H9 (cell line): Measurements from ENCODE around the gene CACNA1F. TPM values are rescaled to one million over a fixed set of nuclear protein-coding genes. Genes with fewer than 3 reads are reported as not detected.

Experiments
- DNase-seq: peaks from one replicate; pipeline ENCODE4 v3.0.0-alpha.2; 2017
- H2AFZ ChIP-seq: one replicate; pipeline ENCODE4 v1.6.1; 2013; ENCODE audit warnings: mild to moderate bottlenecking, low read length, control low read depth, moderate library complexity
- H2AK5ac ChIP-seq: 2 replicates; pipeline ENCODE4 v1.6.1; 2013; ENCODE audit warnings: low read length, control low read depth, mixed read lengths; ENCODE audit not compliant: insufficient read length
- H2BK120ac ChIP-seq: one replicate; pipeline ENCODE4 v1.6.1; 2013; ENCODE audit warnings: low read depth, mild to moderate bottlenecking, low read length, control low read depth, inconsistent platforms; ENCODE audit not compliant: poor library complexity, severe bottlenecking
- H2BK12ac ChIP-seq: 2 replicates; pipeline ENCODE4 v1.6.1; 2013; ENCODE audit warnings: low read length, control low read depth, mixed read lengths, low read depth; ENCODE audit not compliant: insufficient read length
- H2BK15ac ChIP-seq: 2 replicates; pipeline ENCODE4 v1.6.1; 2013; ENCODE audit warnings: low read depth, low read length, control low read depth
- H2BK20ac ChIP-seq: one replicate; pipeline ENCODE4 v1.6.1; 2013; ENCODE audit warnings: low read depth, mild to moderate bottlenecking, low read length, control low read depth, inconsistent platforms; ENCODE audit not compliant: poor library complexity, severe bottlenecking
- H2BK5ac ChIP-seq: 2 replicates; pipeline ENCODE4 v1.6.1; 2013; ENCODE audit warnings: low read length, control low read depth, mixed read lengths; ENCODE audit not compliant: insufficient read length
- H3K14ac ChIP-seq: 2 replicates; pipeline ENCODE4 v1.6.1; 2013; ENCODE audit warnings: low read length, control low read depth; ENCODE audit not compliant: insufficient read depth
- H3K18ac ChIP-seq: 2 replicates; pipeline ENCODE4 v1.6.1; 2013; ENCODE audit warnings: low read depth, mild to moderate bottlenecking, mixed read lengths, low read length, control low read depth; ENCODE audit not compliant: insufficient read length
- H3K23ac ChIP-seq: 2 replicates; pipeline ENCODE4 v1.6.1; 2013; ENCODE audit warnings: low read length, control low read depth, mixed read lengths, low read depth; ENCODE audit not compliant: insufficient read length
- H3K23me2 ChIP-seq: 2 replicates; pipeline ENCODE4 v1.6.1; 2013; ENCODE audit warnings: low read depth, mild to moderate bottlenecking, mixed read lengths, low read length, control low read depth; ENCODE audit not compliant: insufficient read length, poor library complexity, severe bottlenecking
- H3K27ac ChIP-seq: 2 replicates; pipeline ENCODE4 v1.5.1; 2013; ENCODE audit warnings: low read length, control low read depth, mixed read lengths, low read depth; ENCODE audit not compliant: insufficient read length
- H3K27me3 ChIP-seq: 2 replicates; pipeline ENCODE4 v1.6.1; 2013; ENCODE audit warnings: low read length, control low read depth, inconsistent platforms; ENCODE audit not compliant: insufficient read depth
- H3K4ac ChIP-seq: 2 replicates; pipeline ENCODE4 v1.6.1; 2013; ENCODE audit warnings: low read depth, mild to moderate bottlenecking, control low read depth, inconsistent platforms, low read length, moderate library complexity
- H3K4me1 ChIP-seq: 2 replicates; pipeline ENCODE4 v1.6.1; 2013; ENCODE audit warnings: low read length, control low read depth, inconsistent platforms; ENCODE audit not compliant: insufficient read depth
- H3K4me2 ChIP-seq: 2 replicates; pipeline ENCODE4 v1.6.1; 2013; ENCODE audit warnings: low read length, control low read depth, mixed read lengths; ENCODE audit not compliant: insufficient read length, insufficient read depth
- H3K56ac ChIP-seq: 2 replicates; pipeline ENCODE4 v1.6.1; 2013; ENCODE audit warnings: low read depth, mild to moderate bottlenecking, mixed read lengths, low read length, control low read depth; ENCODE audit not compliant: insufficient read length
- H3K79me1 ChIP-seq: 2 replicates; pipeline ENCODE4 v1.6.1; 2013; ENCODE audit warnings: low read depth, mild to moderate bottlenecking, moderate library complexity, low read length, control low read depth, inconsistent platforms; ENCODE audit not compliant: insufficient read depth, poor library complexity, severe bottlenecking
- H3K79me2 ChIP-seq: 2 replicates; pipeline ENCODE4 v1.6.1; 2013; ENCODE audit warnings: low read length, control low read depth, inconsistent platforms; ENCODE audit not compliant: insufficient read depth
- H3K9ac ChIP-seq: 2 replicates; pipeline ENCODE4 v1.6.1; 2013; ENCODE audit warnings: low read length, control low read depth, mixed read lengths; ENCODE audit not compliant: insufficient read length; ENCODE audit errors: extremely low read depth
- H3K9me3 ChIP-seq: one replicate; pipeline ENCODE4 v1.6.1; 2013; ENCODE audit warnings: low read depth, low read length, inconsistent platforms; ENCODE audit not compliant: control insufficient read depth
- H3T11ph ChIP-seq: one replicate; pipeline ENCODE4 v1.6.1; 2013; ENCODE audit warnings: mild to moderate bottlenecking, low read length, control low read depth, inconsistent platforms
- H4K20me1 ChIP-seq: one replicate; pipeline ENCODE4 v1.6.1; 2013; ENCODE audit not compliant: control insufficient read depth, insufficient read length, insufficient read depth
- H4K5ac ChIP-seq: 2 replicates; pipeline ENCODE4 v1.6.1; 2013; ENCODE audit warnings: low read depth, mild to moderate bottlenecking, mixed read lengths, low read length, control low read depth; ENCODE audit not compliant: insufficient read length
- H4K8ac ChIP-seq: replicated peaks from 2 replicates; pipeline ENCODE4 v1.6.1; 2013; ENCODE audit warnings: low read length, control low read depth, mixed read lengths, low read depth; ENCODE audit not compliant: insufficient read length
- H4K91ac ChIP-seq: 2 replicates; pipeline ENCODE4 v1.6.1; 2013; ENCODE audit warnings: low read depth, mild to moderate bottlenecking, moderate library complexity, mixed read lengths, low read length, control low read depth; ENCODE audit not compliant: insufficient read length
- H3K27ac Mint-ChIP-seq, 3 experiments: 2 replicates in 2 of 3; 3 replicates in 1 of 3; pipeline ENCODE4 v1.8.0; 2020 to 2021; ENCODE audit warnings: mixed read lengths in 3 of 3, mild to moderate bottlenecking in 1 of 3, moderate library complexity in 1 of 3
- H3K27me3 Mint-ChIP-seq: 2 replicates; pipeline ENCODE4 v1.8.0; 2021; ENCODE audit warnings: low read depth, mild to moderate bottlenecking, moderate library complexity, mixed read lengths
- H3K36me3 Mint-ChIP-seq, 3 experiments: 2 replicates in 2 of 3; 3 replicates in 1 of 3; pipeline ENCODE4 v1.8.0; 2020 to 2021; ENCODE audit warnings: low read depth in 3 of 3, mixed read lengths in 3 of 3; ENCODE audit not compliant: insufficient read depth in 1 of 3
- H3K4me1 Mint-ChIP-seq, 2 experiments: 2 replicates each; pipeline ENCODE4 v1.8.0; 2020; ENCODE audit warnings: mixed read lengths in 2 of 2
- H3K4me3 Mint-ChIP-seq, 2 experiments: 2 replicates in 1 of 2; 3 replicates in 1 of 2; pipeline ENCODE4 v1.8.0; 2020 to 2021; ENCODE audit warnings: mild to moderate bottlenecking in 2 of 2, mixed read lengths in 2 of 2, moderate library complexity in 1 of 2
- H3K9me3 Mint-ChIP-seq, 2 experiments: 2 replicates in 1 of 2; 3 replicates in 1 of 2; pipeline ENCODE4 v1.8.0; 2020; ENCODE audit warnings: mild to moderate bottlenecking in 2 of 2, mixed read lengths in 2 of 2, moderate library complexity in 1 of 2
- WGBS: extraction: QIAGEN DNeasy Blood & Tissue Kit; methylation state at CpG from one replicate; pipeline ENCODE4 v1.1.7; 2013; ENCODE audit warnings: missing lambda C conversion rate, low lambda C conversion rate, mixed read lengths; ENCODE audit not compliant: insufficient read length; ENCODE audit errors: extremely low coverage; 5-methylcytosine and 5-hydroxymethylcytosine counted together
- total RNA-seq: library from RNA; stranded (reverse); gene quantifications from 2 replicates; pipeline ENCODE4 v1.2.1, GENCODE V29; 2021
- TF ChIP-seq, protein P1 (sequence below): fragments of 200-600 bp; sonication (generic); conservative IDR thresholded peaks from 3 replicates; pipeline ENCODE4 v1.8.0; 2021; ENCODE audit warnings: antibody characterized with exemption, mild to moderate bottlenecking

Gene CACNA1F
- total RNA-seq, 1 experiment from 2014 or later: 1.4 TPM

GRCh38 chrX:49212209-49212608 lies 20.9 kb downstream of the CACNA1F start:
- Histone ChIP-seq H2AFZ (no peak overlapping the region), H3K27me3 (no peaks in the 10 kb centered on the region), H3T11ph (no peak overlapping the region), H2BK12ac (no peak overlapping the region), H2AK5ac (no peak overlapping the region), H3K23ac (no peak overlapping the region), H3K79me1 (no peaks in the 10 kb centered on the region), H4K91ac (no peak overlapping the region), H3K4me1 (no peaks in the 10 kb centered on the region), H4K5ac (no peak overlapping the region), H2BK120ac (no peak overlapping the region), H3K4me2 (no peak overlapping the region), H3K18ac (no peak overlapping the region), H2BK5ac (no peak overlapping the region), H4K20me1 (no peaks in the 10 kb centered on the region), H3K9me3 (peaks cover 40% of the 10 kb centered on the region), H3K27ac (no peak overlapping the region), H2BK15ac (no peak overlapping the region), H3K9ac (no peak overlapping the region), H4K8ac (no peak overlapping the region), H3K23me2 (no peaks in the 10 kb centered on the region), H3K4ac (no peak overlapping the region), H3K56ac (no peak overlapping the region), H3K14ac (no peak overlapping the region), H2BK20ac (no peak overlapping the region), H3K79me2 (no peaks in the 10 kb centered on the region)
- TF ChIP-seq, protein P1, sequence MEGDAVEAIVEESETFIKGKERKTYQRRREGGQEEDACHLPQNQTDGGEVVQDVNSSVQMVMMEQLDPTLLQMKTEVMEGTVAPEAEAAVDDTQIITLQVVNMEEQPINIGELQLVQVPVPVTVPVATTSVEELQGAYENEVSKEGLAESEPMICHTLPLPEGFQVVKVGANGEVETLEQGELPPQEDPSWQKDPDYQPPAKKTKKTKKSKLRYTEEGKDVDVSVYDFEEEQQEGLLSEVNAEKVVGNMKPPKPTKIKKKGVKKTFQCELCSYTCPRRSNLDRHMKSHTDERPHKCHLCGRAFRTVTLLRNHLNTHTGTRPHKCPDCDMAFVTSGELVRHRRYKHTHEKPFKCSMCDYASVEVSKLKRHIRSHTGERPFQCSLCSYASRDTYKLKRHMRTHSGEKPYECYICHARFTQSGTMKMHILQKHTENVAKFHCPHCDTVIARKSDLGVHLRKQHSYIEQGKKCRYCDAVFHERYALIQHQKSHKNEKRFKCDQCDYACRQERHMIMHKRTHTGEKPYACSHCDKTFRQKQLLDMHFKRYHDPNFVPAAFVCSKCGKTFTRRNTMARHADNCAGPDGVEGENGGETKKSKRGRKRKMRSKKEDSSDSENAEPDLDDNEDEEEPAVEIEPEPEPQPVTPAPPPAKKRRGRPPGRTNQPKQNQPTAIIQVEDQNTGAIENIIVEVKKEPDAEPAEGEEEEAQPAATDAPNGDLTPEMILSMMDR: no peak
- Mint-ChIP-seq H3K4me1 (peaks cover 0 to 8% of the 10 kb centered on the region in 2 experiments; a peak in 2 of 4 replicates), H3K36me3 (peaks cover 0 to 9% (median 7%) of the 10 kb centered on the region in 3 experiments; a peak in 2 of 7 replicates), H3K9me3 (peaks cover 75 to 87% of the 10 kb centered on the region in 2 experiments), H3K27me3 (peaks cover 13% of the 10 kb centered on the region), H3K4me3 (no peak overlapping the region), H3K27ac (no peak overlapping the region; a peak in 1 of 7 replicates)
- WGBS: no CpG with 5 or more reads among the region's 2 CpGs
- no peak for DNase-seq
